ENCODE data around the gene DMAP1.

Gene DMAP1

DNA sequence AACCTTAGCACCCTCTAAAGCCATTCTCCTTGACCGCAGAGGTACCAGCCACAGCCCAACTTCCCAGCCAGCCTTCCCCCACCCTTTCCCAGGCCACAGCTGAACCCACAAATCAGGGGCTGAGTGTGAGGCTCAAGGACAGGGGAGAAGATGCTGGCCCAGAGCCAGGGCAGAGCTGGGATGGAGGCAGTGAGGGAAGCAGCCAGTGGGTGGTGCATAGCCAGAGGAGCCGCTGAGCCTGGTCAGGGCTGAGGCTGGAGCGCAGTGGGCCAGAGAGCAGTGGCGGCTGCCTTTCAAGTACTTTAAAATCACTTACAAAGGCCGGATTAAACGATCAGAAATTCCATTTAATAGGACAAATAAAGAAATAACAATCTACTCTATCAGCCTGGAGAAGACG is 36.3 kb downstream of the DMAP1 start:
- CTCF ChIA-PET: interaction anchor here (0.8 to 4.9 kb wide), 4 partner anchors 11 to 70 kb away, joined by 3 to 24 read pairs (median 3); no protein-coding TSS in a partner anchor
- TF ChIP-seq, protein P1, sequence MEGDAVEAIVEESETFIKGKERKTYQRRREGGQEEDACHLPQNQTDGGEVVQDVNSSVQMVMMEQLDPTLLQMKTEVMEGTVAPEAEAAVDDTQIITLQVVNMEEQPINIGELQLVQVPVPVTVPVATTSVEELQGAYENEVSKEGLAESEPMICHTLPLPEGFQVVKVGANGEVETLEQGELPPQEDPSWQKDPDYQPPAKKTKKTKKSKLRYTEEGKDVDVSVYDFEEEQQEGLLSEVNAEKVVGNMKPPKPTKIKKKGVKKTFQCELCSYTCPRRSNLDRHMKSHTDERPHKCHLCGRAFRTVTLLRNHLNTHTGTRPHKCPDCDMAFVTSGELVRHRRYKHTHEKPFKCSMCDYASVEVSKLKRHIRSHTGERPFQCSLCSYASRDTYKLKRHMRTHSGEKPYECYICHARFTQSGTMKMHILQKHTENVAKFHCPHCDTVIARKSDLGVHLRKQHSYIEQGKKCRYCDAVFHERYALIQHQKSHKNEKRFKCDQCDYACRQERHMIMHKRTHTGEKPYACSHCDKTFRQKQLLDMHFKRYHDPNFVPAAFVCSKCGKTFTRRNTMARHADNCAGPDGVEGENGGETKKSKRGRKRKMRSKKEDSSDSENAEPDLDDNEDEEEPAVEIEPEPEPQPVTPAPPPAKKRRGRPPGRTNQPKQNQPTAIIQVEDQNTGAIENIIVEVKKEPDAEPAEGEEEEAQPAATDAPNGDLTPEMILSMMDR (IDR thresholded peaks at IDR 0.05; ENCODE audit: insufficient read depth, low read length, missing control alignments): no peak
- no peak for DNase-seq (ENCODE audit: low read depth, low spot score)
- no peak overlapping the region for H3K4me3 ChIP-seq (ENCODE audit: low read depth, low read length)
- POLR2A ChIA-PET: no interaction called here

DNA sequence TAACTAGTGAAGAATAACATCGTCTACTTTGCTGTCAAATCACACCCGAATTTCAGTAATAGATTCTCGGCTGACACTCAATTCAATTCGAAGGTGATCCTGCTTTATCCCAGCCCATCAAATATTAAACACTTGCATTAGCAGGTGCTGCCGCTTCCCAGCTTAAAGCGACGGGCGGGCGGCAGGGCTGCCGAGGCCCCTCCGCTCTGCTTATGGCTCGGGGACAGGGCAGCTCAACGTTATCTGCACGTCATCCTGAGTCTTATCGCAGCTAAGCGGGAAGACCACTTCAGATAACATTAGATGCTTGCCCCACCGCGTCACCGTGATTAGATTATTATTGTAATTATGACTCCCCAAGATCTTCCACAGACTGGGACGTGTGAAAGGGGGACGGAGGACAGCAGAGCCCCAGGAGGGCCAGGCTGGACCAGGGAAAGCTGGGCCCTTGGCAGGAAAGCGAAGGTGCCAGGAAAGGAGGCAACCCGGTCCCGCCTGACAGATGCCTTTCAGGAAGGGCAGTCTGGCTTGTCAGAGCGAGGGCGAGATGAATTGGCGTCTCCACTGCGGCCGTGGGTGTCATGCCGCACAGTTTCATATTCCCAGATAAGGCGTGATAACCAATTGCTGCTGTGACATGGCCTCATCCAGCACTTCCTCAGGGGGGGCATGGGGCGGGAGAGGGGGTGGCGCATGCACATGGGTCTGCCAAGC is 37.0 kb downstream of the DMAP1 start:
- TF ChIP-seq, protein P1 (IDR thresholded peaks at IDR 0.05; ENCODE audit: insufficient read depth, low read length, missing control alignments): no peak
- no peak overlapping the region for H3K4me3 ChIP-seq (ENCODE audit: low read depth, low read length)
- POLR2A ChIA-PET: no interaction called here
- DNase-seq (ENCODE audit: low read depth, low spot score): no peak
- CTCF ChIA-PET: interaction anchor here (0.8 to 4.9 kb wide), 4 partner anchors 12 to 70 kb away, joined by 3 to 24 read pairs (median 3); no protein-coding TSS in a partner anchor

DNA sequence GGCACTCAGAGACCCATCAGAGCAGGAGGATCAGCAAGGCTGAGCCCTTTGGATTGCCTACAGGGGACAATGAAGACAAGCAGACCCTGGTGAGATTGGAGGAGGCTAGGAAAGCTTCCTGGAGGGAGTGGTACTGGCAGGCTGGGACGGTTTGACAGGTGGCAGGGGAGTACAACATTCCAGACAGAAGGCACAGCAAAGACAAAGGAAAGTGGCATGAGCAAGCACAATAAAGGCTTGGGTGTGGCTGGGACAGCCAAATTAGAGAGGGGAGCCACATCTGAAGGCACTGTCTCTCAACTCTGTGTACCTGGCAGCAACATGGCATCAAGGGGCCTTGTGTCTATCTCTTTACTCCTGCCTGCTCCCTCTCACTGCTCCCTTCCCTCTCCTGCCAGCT is 38.2 kb downstream of the DMAP1 start:
- CTCF ChIA-PET: interaction anchor here (4.4 kb wide), 1 partner anchor 12 kb away, joined by 23 read pairs; no protein-coding TSS in a partner anchor
- POLR2A ChIA-PET: no interaction called here
- no peak for DNase-seq (ENCODE audit: low read depth, low spot score)

DNA sequence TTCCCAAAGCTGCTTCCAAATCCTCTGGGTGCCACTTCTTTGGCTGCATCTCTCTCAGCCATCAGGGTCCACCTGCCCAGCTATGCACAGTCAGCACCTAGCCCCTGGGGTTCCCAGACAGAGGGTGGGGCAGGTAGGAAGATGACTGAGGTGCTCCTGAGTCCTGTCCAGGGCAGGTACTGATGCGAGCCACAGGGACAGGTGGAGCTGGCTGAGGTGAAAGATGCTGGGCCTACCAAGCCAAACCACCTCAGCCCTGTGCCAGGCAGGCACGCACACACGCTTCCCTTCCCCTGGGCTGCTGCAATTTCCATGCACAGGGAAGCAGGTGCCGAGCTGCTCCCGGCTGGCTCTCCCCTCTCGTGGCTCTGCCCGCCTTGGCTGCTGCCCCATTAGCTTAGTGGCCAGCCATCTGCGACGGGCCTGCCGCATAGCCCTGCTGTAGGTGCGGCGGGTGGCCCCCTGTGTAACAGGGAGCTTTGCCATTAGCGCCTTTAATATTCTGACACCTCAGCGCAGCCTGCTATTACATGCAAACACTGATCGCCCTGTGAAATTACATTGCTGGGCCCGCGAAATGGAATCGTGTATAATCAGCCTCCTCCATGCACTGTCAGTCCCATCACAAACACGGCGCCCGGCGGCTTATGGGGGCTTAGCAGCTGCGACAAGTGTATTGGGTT is 38.9 kb downstream of the DMAP1 start:
- H3K4me3 ChIP-seq (ENCODE audit: low read depth, low read length): no peak overlapping the region
- TF ChIP-seq, protein P1 (IDR thresholded peaks at IDR 0.05; ENCODE audit: insufficient read depth, low read length, missing control alignments): no peak
- ChIA-PET POLR2A (no interaction called here), CTCF (interaction anchor here (1.3 to 4.4 kb wide), 2 partner anchors 13 to 34 kb away, joined by 6 to 23 read pairs; no protein-coding TSS in a partner anchor)
- no peak for DNase-seq (ENCODE audit: low read depth, low spot score)

More for the DNA sequence above, 38.2 kb downstream of the DMAP1 start:
- H3K4me3 ChIP-seq (ENCODE audit: low read depth, low read length): no peak overlapping the region
- TF ChIP-seq, protein P1 (IDR thresholded peaks at IDR 0.05; ENCODE audit: insufficient read depth, low read length, missing control alignments): no peak

DNA sequence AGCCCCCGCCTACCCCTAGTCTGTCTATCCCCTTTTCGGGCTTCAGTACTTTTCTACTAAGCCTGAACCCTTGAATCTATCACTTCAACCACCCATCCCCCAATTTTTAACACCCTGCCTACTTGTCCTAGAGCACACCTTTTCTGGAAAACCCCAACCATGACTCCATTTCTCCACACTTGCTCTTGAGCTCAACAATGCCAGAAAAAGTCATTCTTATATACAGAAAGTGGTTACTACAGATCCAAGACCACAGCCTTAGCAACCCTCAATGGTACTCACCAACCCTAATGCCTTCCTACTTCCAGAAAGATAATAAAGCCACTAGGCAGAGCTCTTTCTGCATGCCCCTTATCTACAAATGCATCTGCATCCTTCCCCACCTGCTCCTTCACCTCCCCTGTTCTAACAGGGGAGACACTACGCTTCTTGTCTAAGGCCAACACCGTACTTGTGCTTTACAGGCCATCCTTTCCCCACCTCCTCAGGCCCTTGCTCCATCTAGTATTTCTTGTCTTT is 41.2 kb downstream of the DMAP1 start:
- CTCF ChIA-PET: interaction anchor here (3.8 to 4.4 kb wide), 2 partner anchors 11 to 15 kb away, joined by 14 to 23 read pairs; no protein-coding TSS in a partner anchor
- no peak overlapping the region for H3K4me3 ChIP-seq (ENCODE audit: low read depth, low read length)
- POLR2A ChIA-PET: no interaction called here
- TF ChIP-seq, protein P1 (IDR thresholded peaks at IDR 0.05; ENCODE audit: insufficient read depth, low read length, missing control alignments): no peak
- DNase-seq (ENCODE audit: low read depth, low spot score): no peak

Measured in AG04449 (cell line).